HEK293 (cell line): ENCODE measurements around the gene VTN.

Source experiments
- CTCF ChIA-PET: fragments of 350-600 bp; formaldehyde crosslinking; extraction: SDS; loops from one replicate; lab custom pipeline; 2021; ENCODE audit warnings: antibody characterized with exemption; lab: Yijun Ruan, JAX
- POLR2A ChIA-PET: fragments of 300-600 bp; formaldehyde crosslinking; extraction: SDS; loops from one replicate; lab custom pipeline; 2020; ENCODE audit warnings: antibody characterized with exemption, inconsistent platforms; lab: Yijun Ruan, JAX
- H3K27ac ChIP-seq: fragments of 200-500 bp; sonication (Bioruptor generic); 2 replicates; pipeline ENCODE4 v1.5.1; 2014; ENCODE audit warnings: low read depth, low read length, control low read depth, inconsistent platforms; ENCODE audit errors: extremely low read depth
- H3K36me3 ChIP-seq, 2 experiments: fragments of 200-500 bp in 1 of 2; sonication (Bioruptor generic) in 1 of 2; 1 replicate in 1 of 2; 2 replicates in 1 of 2; pipeline ENCODE4 v1.5.1; 2014 to 2017; ENCODE audit warnings: inconsistent platforms in 2 of 2, low read length in 2 of 2; ENCODE audit not compliant: control insufficient read depth in 2 of 2, insufficient read depth in 1 of 2
- H3K4me1 ChIP-seq: fragments of 200-500 bp; sonication (Bioruptor generic); 2 replicates; pipeline ENCODE4 v1.5.1; 2014; ENCODE audit warnings: mild to moderate bottlenecking, low read length, inconsistent platforms; ENCODE audit not compliant: control insufficient read depth, insufficient read depth
- H3K4me3 ChIP-seq: 2 replicates; pipeline ENCODE4 v1.5.1; 2011; ENCODE audit warnings: low read depth, mild to moderate bottlenecking, control low read depth, low read length, moderate library complexity
- H3K9me3 ChIP-seq: fragments of 200-500 bp; sonication (Bioruptor generic); 2 replicates; pipeline ENCODE4 v1.5.1; 2014; ENCODE audit warnings: low read depth, low read length, inconsistent platforms; ENCODE audit not compliant: control insufficient read depth, insufficient read depth
- MZF1 ChIP-seq: fragments of 450-650 bp; formaldehyde crosslinking; IDR thresholded peaks from 2 replicates; pipeline ENCODE4 v1.5.1; 2017; ENCODE audit warnings: missing biosample characterization, missing genetic modification characterization, borderline replicate concordance
- SCRT2 ChIP-seq: fragments of 450-650 bp; formaldehyde crosslinking; IDR thresholded peaks from 2 replicates; pipeline ENCODE4 v1.5.1; 2016; ENCODE audit warnings: missing biosample characterization, missing genetic modification characterization
- SP2 ChIP-seq: fragments of 450-650 bp; formaldehyde crosslinking; IDR thresholded peaks from 2 replicates; pipeline ENCODE4 v1.5.1; 2016; ENCODE audit warnings: missing biosample characterization, missing genetic modification characterization
- TRIM28 ChIP-seq: IDR thresholded peaks from 2 replicates; pipeline ENCODE4 v1.6.1; 2011; ENCODE audit warnings: low read length, control low read depth, borderline replicate concordance
- ZBTB21 ChIP-seq: fragments of 450-650 bp; formaldehyde crosslinking; IDR thresholded peaks from 2 replicates; pipeline ENCODE4 v1.5.1; 2017; ENCODE audit warnings: missing biosample characterization, missing genetic modification characterization
- ZBTB6 ChIP-seq: fragments of 450-650 bp; formaldehyde crosslinking; IDR thresholded peaks from 2 replicates; pipeline ENCODE4 v1.5.1; 2017; ENCODE audit warnings: missing biosample characterization, missing genetic modification characterization
- ZFHX2 ChIP-seq: fragments of 450-650 bp; formaldehyde crosslinking; conservative IDR thresholded peaks from 2 replicates; pipeline ENCODE4 v1.5.1; 2016; ENCODE audit warnings: missing biosample characterization, missing genetic modification characterization
- ZNF112 ChIP-seq: fragments of 450-650 bp; formaldehyde crosslinking; IDR thresholded peaks from 2 replicates; pipeline ENCODE4 v1.5.0; 2017; ENCODE audit warnings: missing biosample characterization, missing genetic modification characterization
- ZNF211 ChIP-seq: fragments of 450-650 bp; formaldehyde crosslinking; IDR thresholded peaks from 2 replicates; pipeline ENCODE4 v1.5.1; 2016; ENCODE audit warnings: low read depth, missing biosample characterization, missing genetic modification characterization
- ZNF23 ChIP-seq: fragments of 450-650 bp; formaldehyde crosslinking; IDR thresholded peaks from 2 replicates; pipeline ENCODE4 v1.5.1; 2016; ENCODE audit warnings: missing biosample characterization, missing genetic modification characterization, borderline replicate concordance
- ZNF311 ChIP-seq: fragments of 450-650 bp; formaldehyde crosslinking; IDR thresholded peaks from 2 replicates; pipeline ENCODE4 v1.5.1; 2017; ENCODE audit warnings: missing biosample characterization, missing genetic modification characterization, borderline replicate concordance
- ZNF350 ChIP-seq: fragments of 450-650 bp; formaldehyde crosslinking; IDR thresholded peaks from 2 replicates; pipeline ENCODE4 v1.5.0; 2017; ENCODE audit warnings: missing biosample characterization, mild to moderate bottlenecking, missing genetic modification characterization
- ZNF354C ChIP-seq: fragments of 450-650 bp; formaldehyde crosslinking; IDR thresholded peaks from 2 replicates; pipeline ENCODE4 v1.5.1; 2016; ENCODE audit warnings: missing biosample characterization, missing genetic modification characterization, low read depth, borderline replicate concordance
- ZNF423 ChIP-seq: fragments of 450-650 bp; formaldehyde crosslinking; IDR thresholded peaks from 2 replicates; pipeline ENCODE4 v1.5.1; 2016; ENCODE audit warnings: missing biosample characterization, missing genetic modification characterization
- ZNF600 ChIP-seq: fragments of 450-650 bp; formaldehyde crosslinking; IDR thresholded peaks from 2 replicates; pipeline ENCODE4 v1.5.1; 2016; ENCODE audit warnings: missing biosample characterization, missing genetic modification characterization
- ZNF747 ChIP-seq: fragments of 450-650 bp; formaldehyde crosslinking; IDR thresholded peaks from 2 replicates; pipeline ENCODE4 v1.5.1; 2016; ENCODE audit warnings: missing biosample characterization, missing genetic modification characterization
- ZNF776 ChIP-seq: fragments of 450-650 bp; formaldehyde crosslinking; IDR thresholded peaks from 2 replicates; pipeline ENCODE4 v1.5.0; 2017; ENCODE audit warnings: missing biosample characterization, missing genetic modification characterization, borderline replicate concordance
- ZXDB ChIP-seq: fragments of 450-650 bp; formaldehyde crosslinking; IDR thresholded peaks from 2 replicates; pipeline ENCODE4 v1.5.1; 2016; ENCODE audit warnings: missing biosample characterization, missing genetic modification characterization
- TF ChIP-seq, protein P1 (sequence below): fragments of 450-650 bp; formaldehyde crosslinking; IDR thresholded peaks from 2 replicates; pipeline ENCODE4 v1.5.1; 2016; ENCODE audit warnings: missing biosample characterization, missing genetic modification characterization
- TF ChIP-seq, protein P2 (sequence below): fragments of 450-650 bp; IDR thresholded peaks from 2 replicates; pipeline ENCODE4 v1.5.1; 2018; ENCODE audit warnings: missing biosample characterization, mild to moderate bottlenecking, missing genetic modification characterization
- TF ChIP-seq, protein P3 (sequence below): fragments of 450-650 bp; formaldehyde crosslinking; IDR thresholded peaks from 2 replicates; pipeline ENCODE4 v1.5.1; 2016; ENCODE audit warnings: missing biosample characterization, missing genetic modification characterization

VTN gene

GRCh38 chr17:28344011-28344410, 26.1 kb downstream of the VTN start:
- CTCF ChIA-PET, result interaction anchor here (0.6 to 1.0 kb wide), 2 partner anchors 73 to 115 kb away, joined by 3 to 6 read pairs; no protein-coding TSS in a partner anchor
- Histone ChIP-seq H3K4me1 (no peaks in the 10 kb centered on the region), H3K27ac (no peak overlapping the region), H3K9me3 (no peaks in the 10 kb centered on the region), H3K4me3 (no peak overlapping the region), H3K36me3 (peaks cover 25 to 97% of the 10 kb centered on the region in 2 experiments)
- TF ChIP-seq ZNF112 (tag by site-specific recombination) (no peak), ZBTB21 (tag by site-specific recombination) (no peak), ZBTB6 (tag by site-specific recombination) (0 out of 2 replicates have a peak, but pooled peaks have one; percentile 41)
- POLR2A ChIA-PET, result interaction anchor here (2.2 to 5.9 kb wide), 2 partner anchors 8 to 14 kb away, joined by 7 to 53 read pairs; partner anchors contain the start of genes IFT20, POLDIP2 and TNFAIP1

DNA sequence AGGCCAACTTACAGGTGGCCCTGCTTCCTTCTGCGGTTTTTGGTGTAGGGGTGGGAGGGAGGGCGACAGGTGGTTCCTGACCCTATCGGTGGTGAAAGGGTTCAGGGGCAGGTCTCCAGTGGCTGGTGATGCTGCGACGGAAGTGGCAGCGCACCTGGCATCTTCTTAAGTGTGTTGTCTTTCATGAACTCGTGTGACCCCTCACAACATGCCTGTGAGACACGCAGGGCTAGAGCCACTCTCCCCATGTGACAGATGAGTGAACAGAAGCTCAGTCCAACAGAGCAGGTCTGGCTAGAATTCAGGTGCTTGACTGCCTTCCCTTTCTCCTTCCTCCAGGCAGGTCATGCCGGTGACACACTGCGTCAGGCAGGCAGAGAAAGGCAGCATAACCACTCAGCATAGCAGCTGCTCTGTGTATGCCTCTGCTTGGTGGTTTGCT, 26.6 kb downstream of the VTN start:
- H3K9me3 ChIP-seq, result no peaks in the 10 kb centered on the region
- no peak overlapping the region for H3K27ac ChIP-seq
- H3K4me1 ChIP-seq, result no peaks in the 10 kb centered on the region
- H3K4me3 ChIP-seq, result no peak overlapping the region
- TF ChIP-seq SCRT2 (tag by site-specific recombination) (peak; percentile 81), ZXDB (tag by site-specific recombination) (no peak), SP2 (tag by site-specific recombination) (no peak), ZNF354C (tag by site-specific recombination) (no peak), MZF1 (tag by site-specific recombination) (no peak), ZFHX2 (tag by site-specific recombination) (no peak), ZNF600 (tag by site-specific recombination) (peak; percentile 79), ZNF23 (tag by site-specific recombination) (no peak)
- TF ChIP-seq, protein P1, sequence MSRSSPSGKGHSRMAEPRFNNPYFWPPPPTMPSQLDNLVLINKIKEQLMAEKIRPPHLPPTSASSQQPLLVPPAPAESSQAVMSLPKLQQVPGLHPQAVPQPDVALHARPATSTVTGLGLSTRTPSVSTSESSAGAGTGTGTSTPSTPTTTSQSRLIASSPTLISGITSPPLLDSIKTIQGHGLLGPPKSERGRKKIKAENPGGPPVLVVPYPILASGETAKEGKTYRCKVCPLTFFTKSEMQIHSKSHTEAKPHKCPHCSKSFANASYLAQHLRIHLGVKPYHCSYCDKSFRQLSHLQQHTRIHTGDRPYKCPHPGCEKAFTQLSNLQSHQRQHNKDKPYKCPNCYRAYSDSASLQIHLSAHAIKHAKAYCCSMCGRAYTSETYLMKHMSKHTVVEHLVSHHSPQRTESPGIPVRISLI (tag by site-specific recombination), result no peak
- TF ChIP-seq, all 188 proteins: peak for 2
- ChIA-PET POLR2A (interaction anchor here (2.2 to 5.9 kb wide), 2 partner anchors 8 to 14 kb away, joined by 7 to 53 read pairs; partner anchors contain the start of genes IFT20, POLDIP2 and TNFAIP1), CTCF (interaction anchor here (0.5 to 1.0 kb wide), 3 partner anchors 73 to 253 kb away, joined by 3 to 6 read pairs (median 3); no protein-coding TSS in a partner anchor)
- peaks cover 20 to 94% of the 10 kb centered on the region in 2 experiments for H3K36me3 ChIP-seq

- H3K4me3 ChIP-seq, result no peak overlapping the region
- POLR2A ChIA-PET, result interaction anchor here (1.0 kb wide), 1 partner anchor 10 kb away, joined by 3 read pairs; no protein-coding TSS in a partner anchor
These were observed 27.8 kb downstream of the VTN start for GRCh38 chr17:28342313-28342712.

More at GRCh38 chr17:28342313-28342712, 27.8 kb downstream of the VTN start:
- H3K27ac ChIP-seq, result no peak overlapping the region
- H3K9me3 ChIP-seq, result no peaks in the 10 kb centered on the region
- CTCF ChIA-PET, result no interaction called here
- TF ChIP-seq, protein P2, sequence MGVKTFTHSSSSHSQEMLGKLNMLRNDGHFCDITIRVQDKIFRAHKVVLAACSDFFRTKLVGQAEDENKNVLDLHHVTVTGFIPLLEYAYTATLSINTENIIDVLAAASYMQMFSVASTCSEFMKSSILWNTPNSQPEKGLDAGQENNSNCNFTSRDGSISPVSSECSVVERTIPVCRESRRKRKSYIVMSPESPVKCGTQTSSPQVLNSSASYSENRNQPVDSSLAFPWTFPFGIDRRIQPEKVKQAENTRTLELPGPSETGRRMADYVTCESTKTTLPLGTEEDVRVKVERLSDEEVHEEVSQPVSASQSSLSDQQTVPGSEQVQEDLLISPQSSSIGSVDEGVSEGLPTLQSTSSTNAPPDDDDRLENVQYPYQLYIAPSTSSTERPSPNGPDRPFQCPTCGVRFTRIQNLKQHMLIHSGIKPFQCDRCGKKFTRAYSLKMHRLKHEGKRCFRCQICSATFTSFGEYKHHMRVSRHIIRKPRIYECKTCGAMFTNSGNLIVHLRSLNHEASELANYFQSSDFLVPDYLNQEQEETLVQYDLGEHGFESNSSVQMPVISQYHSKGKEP (tag by site-specific recombination), result no peak
- TF ChIP-seq ZNF423 (tag by site-specific recombination) (no peak), ZNF350 (tag by site-specific recombination) (no peak), ZNF211 (tag by site-specific recombination) (no peak), ZNF311 (tag by site-specific recombination) (no peak), ZNF776 (tag by site-specific recombination) (no peak), TRIM28 (no peak), ZNF747 (tag by site-specific recombination) (no peak)
- TF ChIP-seq, protein P3, sequence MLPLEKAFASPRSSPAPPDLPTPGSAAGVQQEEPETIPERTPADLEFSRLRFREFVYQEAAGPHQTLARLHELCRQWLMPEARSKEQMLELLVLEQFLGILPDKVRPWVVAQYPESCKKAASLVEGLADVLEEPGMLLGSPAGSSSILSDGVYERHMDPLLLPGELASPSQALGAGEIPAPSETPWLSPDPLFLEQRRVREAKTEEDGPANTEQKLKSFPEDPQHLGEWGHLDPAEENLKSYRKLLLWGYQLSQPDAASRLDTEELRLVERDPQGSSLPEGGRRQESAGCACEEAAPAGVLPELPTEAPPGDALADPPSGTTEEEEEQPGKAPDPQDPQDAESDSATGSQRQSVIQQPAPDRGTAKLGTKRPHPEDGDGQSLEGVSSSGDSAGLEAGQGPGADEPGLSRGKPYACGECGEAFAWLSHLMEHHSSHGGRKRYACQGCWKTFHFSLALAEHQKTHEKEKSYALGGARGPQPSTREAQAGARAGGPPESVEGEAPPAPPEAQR (tag by site-specific recombination), result no peak
- no peaks in the 10 kb centered on the region for H3K4me1 ChIP-seq
- H3K36me3 ChIP-seq, result peaks cover 11 to 83% of the 10 kb centered on the region in 2 experiments
